Left forelimb (tissue), 1 donor: ENCODE measurements around the gene INF2.

Experiments
- DNase-seq: peaks from one replicate; pipeline ENCODE4 v3.0.0-alpha.2; 2018; ENCODE audit warnings: low spot score

Gene INF2

GRCh38 chr14:104751539-104752422 lies 62.4 kb downstream of the INF2 start:
- no peak for DNase-seq

GRCh38 chr14:104752423-104752734 lies 63.0 kb downstream of the INF2 start:
- DNase-seq: no peak

- peak; percentile 100 for DNase-seq
Observed at GRCh38 chr14:104752735-104753527, 63.5 kb downstream of the INF2 start, which contains the start of gene SIVA1. SIVA1 (plus strand) TSS chr14:104753147; CDS start chr14:104753202, 55 bp downstream.

- no peak for DNase-seq
Observed at GRCh38 chr14:104753528-104754212, 64.3 kb downstream of the INF2 start.

- DNase-seq: no peak
Observed at GRCh38 chr14:104754213-104754851, 64.9 kb downstream of the INF2 start.

- no peak for DNase-seq
Observed at GRCh38 chr14:104755621-104756020, 66.2 kb downstream of the INF2 start.

GRCh38 chr14:104756477-104757237 lies 67.2 kb downstream of the INF2 start:
- no peak for DNase-seq

GRCh38 chr14:104757238-104757585 lies 67.8 kb downstream of the INF2 start:
- no peak for DNase-seq

GRCh38 chr14:104757681-104758392 lies 68.4 kb downstream of the INF2 start:
- no peak for DNase-seq

- no peak for DNase-seq
Observed at GRCh38 chr14:104758981-104759969, 69.9 kb downstream of the INF2 start.

- DNase-seq: no peak
Observed at GRCh38 chr14:104765517-104765916, 76.1 kb downstream of the INF2 start.

GRCh38 chr14:104766256-104766862 lies 76.9 kb downstream of the INF2 start:
- DNase-seq: no peak

- DNase-seq: no peak
Observed at GRCh38 chr14:104766863-104767633, 77.6 kb downstream of the INF2 start.

GRCh38 chr14:104767634-104767918 lies 78.2 kb downstream of the INF2 start:
- DNase-seq: no peak

GRCh38 chr14:104768437-104769323 lies 79.3 kb downstream of the INF2 start:
- DNase-seq: peak; percentile 94

GRCh38 chr14:104769324-104770071 lies 80.1 kb downstream of the INF2 start:
- DNase-seq: no peak
